Measurements from ENCODE around the gene OPCML.

The OPCML gene

DNA sequence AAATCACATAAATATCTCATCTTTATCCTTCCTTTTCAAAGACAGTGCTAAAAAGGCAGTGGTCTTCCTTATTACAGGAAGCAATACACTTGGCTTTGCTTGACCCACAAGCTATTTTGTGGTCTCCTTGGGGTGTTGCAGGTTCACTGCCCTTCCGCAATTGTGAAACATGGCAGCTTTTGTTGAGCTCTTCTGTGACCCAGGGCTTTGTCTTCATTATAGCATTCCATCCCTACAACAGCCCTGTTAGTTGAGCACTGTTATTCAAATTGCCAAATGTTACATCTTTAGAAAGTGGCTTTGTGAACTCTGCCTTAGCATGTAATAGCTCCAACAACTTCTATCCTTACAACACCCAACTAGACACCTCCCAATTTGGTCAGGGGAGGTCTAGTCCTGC, 107.1 kb downstream of the OPCML start:
- TF ChIP-seq, protein P1, sequence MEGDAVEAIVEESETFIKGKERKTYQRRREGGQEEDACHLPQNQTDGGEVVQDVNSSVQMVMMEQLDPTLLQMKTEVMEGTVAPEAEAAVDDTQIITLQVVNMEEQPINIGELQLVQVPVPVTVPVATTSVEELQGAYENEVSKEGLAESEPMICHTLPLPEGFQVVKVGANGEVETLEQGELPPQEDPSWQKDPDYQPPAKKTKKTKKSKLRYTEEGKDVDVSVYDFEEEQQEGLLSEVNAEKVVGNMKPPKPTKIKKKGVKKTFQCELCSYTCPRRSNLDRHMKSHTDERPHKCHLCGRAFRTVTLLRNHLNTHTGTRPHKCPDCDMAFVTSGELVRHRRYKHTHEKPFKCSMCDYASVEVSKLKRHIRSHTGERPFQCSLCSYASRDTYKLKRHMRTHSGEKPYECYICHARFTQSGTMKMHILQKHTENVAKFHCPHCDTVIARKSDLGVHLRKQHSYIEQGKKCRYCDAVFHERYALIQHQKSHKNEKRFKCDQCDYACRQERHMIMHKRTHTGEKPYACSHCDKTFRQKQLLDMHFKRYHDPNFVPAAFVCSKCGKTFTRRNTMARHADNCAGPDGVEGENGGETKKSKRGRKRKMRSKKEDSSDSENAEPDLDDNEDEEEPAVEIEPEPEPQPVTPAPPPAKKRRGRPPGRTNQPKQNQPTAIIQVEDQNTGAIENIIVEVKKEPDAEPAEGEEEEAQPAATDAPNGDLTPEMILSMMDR (conservative IDR thresholded peaks at IDR 0.05; ENCODE audit: low read length), result no peak
- no peak for TF ChIP-seq EZH2phosphoT487 (IDR thresholded peaks at IDR 0.05; ENCODE audit: borderline replicate concordance)
- no peaks in the 10 kb centered on the region; the same call in 1 of the 2 replicates for H3K9me3 ChIP-seq (ENCODE audit: insufficient read depth, low read depth, low read length)
- H3K4me1 ChIP-seq (ENCODE audit: insufficient read depth, low read length, poor library complexity, severe bottlenecking), result no peaks in the 10 kb centered on the region
- H3K4me3 ChIP-seq (ENCODE audit: low read length, poor library complexity, severe bottlenecking), result no peak overlapping the region
- H3K36me3 ChIP-seq (ENCODE audit: insufficient read depth, low read length), result no peaks in the 10 kb centered on the region
- no peaks in the 10 kb centered on the region for H3K79me2 ChIP-seq (ENCODE audit: insufficient read depth, low read length)
- no peak overlapping the region for H3K9ac ChIP-seq (ENCODE audit: low read depth, low read length, poor library complexity, severe bottlenecking)
- no peak overlapping the region for H3K4me2 ChIP-seq (ENCODE audit: low read depth, low read length, poor library complexity, severe bottlenecking)
- no peak overlapping the region for H2AFZ ChIP-seq (ENCODE audit: low read length)
- H4K20me1 ChIP-seq (ENCODE audit: insufficient read depth, low read length, poor library complexity, severe bottlenecking), result no peaks in the 10 kb centered on the region
- H3F3A ChIP-seq (ENCODE audit: low read depth), result no peaks in the 10 kb centered on the region
- H3K9me2 ChIP-seq (replicated peaks; ENCODE audit: low read depth, low read length), result no peaks in the 10 kb centered on the region
- H3K27me3 ChIP-seq (ENCODE audit: insufficient read depth, low read length, poor library complexity, severe bottlenecking), result no peaks in the 10 kb centered on the region

DNA sequence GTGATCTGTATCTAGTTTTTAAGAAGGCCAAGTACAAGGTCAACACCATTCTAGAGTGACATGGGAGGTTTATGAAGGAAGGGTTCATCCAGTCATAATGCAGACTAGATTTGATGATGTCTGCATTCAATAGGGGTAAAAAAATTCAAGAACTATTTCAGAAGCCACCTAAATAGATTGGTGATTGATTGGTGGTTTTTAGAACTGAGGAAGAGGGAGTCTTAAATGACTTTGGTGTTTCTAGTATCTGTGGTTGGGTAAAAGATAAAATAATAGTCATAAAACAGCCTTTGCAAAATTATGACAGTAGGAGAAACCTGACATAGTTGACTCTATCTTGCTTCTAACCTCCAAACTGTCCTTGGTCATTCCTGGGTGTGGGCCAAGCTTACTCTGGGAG, 114.1 kb downstream of the OPCML start:
- Histone ChIP-seq H4K20me1 (ENCODE audit: insufficient read depth, low read length, poor library complexity, severe bottlenecking) (no peaks in the 10 kb centered on the region), H2AFZ (ENCODE audit: low read length) (no peak overlapping the region), H3F3A (ENCODE audit: low read depth) (no peaks in the 10 kb centered on the region), H3K9me2 (replicated peaks; ENCODE audit: low read depth, low read length) (no peaks in the 10 kb centered on the region), H3K9ac (ENCODE audit: low read depth, low read length, poor library complexity, severe bottlenecking) (no peak overlapping the region), H3K4me3 (ENCODE audit: low read length, poor library complexity, severe bottlenecking) (no peak overlapping the region), H3K36me3 (ENCODE audit: insufficient read depth, low read length) (no peaks in the 10 kb centered on the region), H3K79me2 (ENCODE audit: insufficient read depth, low read length) (no peaks in the 10 kb centered on the region), H3K27me3 (ENCODE audit: insufficient read depth, low read length, poor library complexity, severe bottlenecking) (no peaks in the 10 kb centered on the region), H3K9me3 (ENCODE audit: insufficient read depth, low read depth, low read length) (no peaks in the 10 kb centered on the region; the same call in 1 of the 2 replicates), H3K4me1 (ENCODE audit: insufficient read depth, low read length, poor library complexity, severe bottlenecking) (no peaks in the 10 kb centered on the region), H3K4me2 (ENCODE audit: low read depth, low read length, poor library complexity, severe bottlenecking) (no peak overlapping the region)
- TF ChIP-seq EZH2phosphoT487 (IDR thresholded peaks at IDR 0.05; ENCODE audit: borderline replicate concordance), result no peak
- TF ChIP-seq, protein P1 (conservative IDR thresholded peaks at IDR 0.05; ENCODE audit: low read length), result no peak

DNA sequence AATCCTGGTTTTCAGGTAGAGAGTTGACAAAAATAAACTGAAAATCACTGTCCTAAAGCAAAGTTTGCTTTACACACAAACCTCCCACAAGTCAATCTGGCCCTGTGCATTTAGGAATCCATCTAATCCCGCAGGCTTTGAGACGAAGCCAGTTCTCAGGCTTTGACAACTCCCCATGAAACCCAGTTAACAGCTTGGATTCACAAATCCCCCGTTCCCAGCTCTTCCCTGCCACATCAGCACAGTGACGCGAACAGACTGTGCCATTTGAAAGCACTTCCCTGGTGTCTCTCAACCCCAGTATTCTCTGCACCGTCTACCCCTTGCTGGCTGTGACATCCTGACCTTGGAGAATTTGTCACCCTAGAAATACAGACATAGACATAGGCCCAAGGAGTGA, 117.8 kb downstream of the OPCML start:
- H3K9ac ChIP-seq (ENCODE audit: low read depth, low read length, poor library complexity, severe bottlenecking), result no peak overlapping the region
- no peaks in the 10 kb centered on the region for H4K20me1 ChIP-seq (ENCODE audit: insufficient read depth, low read length, poor library complexity, severe bottlenecking)
- H3K9me2 ChIP-seq (replicated peaks; ENCODE audit: low read depth, low read length), result no peaks in the 10 kb centered on the region
- peaks cover 6% of the 10 kb centered on the region; the same call in 1 of the 2 replicates for H3K9me3 ChIP-seq (ENCODE audit: insufficient read depth, low read depth, low read length)
- no peak overlapping the region for H3K4me3 ChIP-seq (ENCODE audit: low read length, poor library complexity, severe bottlenecking)
- no peaks in the 10 kb centered on the region for H3K27me3 ChIP-seq (ENCODE audit: insufficient read depth, low read length, poor library complexity, severe bottlenecking)
- TF ChIP-seq, protein P1 (conservative IDR thresholded peaks at IDR 0.05; ENCODE audit: low read length), result no peak
- no peak for TF ChIP-seq EZH2phosphoT487 (IDR thresholded peaks at IDR 0.05; ENCODE audit: borderline replicate concordance)
- no peaks in the 10 kb centered on the region for H3K4me1 ChIP-seq (ENCODE audit: insufficient read depth, low read length, poor library complexity, severe bottlenecking)
- H3K36me3 ChIP-seq (ENCODE audit: insufficient read depth, low read length), result no peaks in the 10 kb centered on the region
- no peak overlapping the region for H2AFZ ChIP-seq (ENCODE audit: low read length)
- H3F3A ChIP-seq (ENCODE audit: low read depth), result no peaks in the 10 kb centered on the region
- H3K79me2 ChIP-seq (ENCODE audit: insufficient read depth, low read length), result no peaks in the 10 kb centered on the region
- H3K4me2 ChIP-seq (ENCODE audit: low read depth, low read length, poor library complexity, severe bottlenecking), result no peak overlapping the region
